Astrocyte of the cerebellum (primary cell): ENCODE results near the gene SLC66A2.

Experiments
- DNase-seq: peaks from one replicate; pipeline ENCODE4 v3.0.0-alpha.2; 2011; ENCODE audit warnings: low read depth
- H3K4me3 ChIP-seq: 2 replicates; pipeline ENCODE4 v1.5.1; 2011; ENCODE audit warnings: mild to moderate bottlenecking, low read depth, low read length, moderate library complexity
- CTCF ChIP-seq: IDR thresholded peaks from 2 replicates; pipeline ENCODE4 v1.5.1; 2012; ENCODE audit warnings: low read length, low read depth, moderate library complexity, mild to moderate bottlenecking; ENCODE audit errors: missing control alignments
- in situ Hi-C: cut with HindIII; loops from 2 replicates; pipeline ENCODE4 v1.10.0; 2017; ENCODE audit warnings: low sequenced_read_pairs

SLC66A2 gene

DNA sequence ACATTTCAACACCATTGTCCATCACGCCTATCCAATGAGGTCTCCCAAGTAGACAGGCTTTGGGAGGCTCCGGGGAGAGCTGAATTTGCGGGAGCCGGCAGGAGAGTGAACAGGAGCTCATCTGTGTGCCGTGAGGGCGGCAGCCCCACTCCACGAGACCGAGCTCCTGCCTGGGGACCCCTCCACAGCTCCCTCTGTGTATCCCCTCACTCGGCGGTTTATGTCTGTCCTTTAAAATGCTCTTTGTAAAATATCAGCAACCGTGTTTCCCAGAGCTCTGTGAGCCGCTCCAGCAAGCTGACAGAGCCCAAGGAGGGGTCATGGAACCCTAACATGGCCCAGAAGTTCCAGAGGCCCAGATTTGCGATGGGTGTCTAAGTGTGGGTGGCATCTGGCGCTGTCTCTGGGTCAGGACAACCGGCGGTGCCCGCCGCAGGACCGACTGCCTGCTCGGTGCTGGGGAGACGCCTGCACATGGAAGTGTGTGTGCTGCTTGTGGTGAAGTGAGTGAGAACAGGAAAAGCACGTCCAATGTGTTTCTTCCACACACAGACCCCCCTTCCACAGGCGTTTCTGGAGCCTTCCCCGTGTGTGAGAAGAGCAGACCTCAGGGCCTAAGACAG, 34.8 kb downstream of the SLC66A2 start:
- no peak overlapping the region for H3K4me3 ChIP-seq
- in situ Hi-C loops = no loop called here
- no peak for TF ChIP-seq CTCF
- no peak for DNase-seq

- no peak for TF ChIP-seq CTCF
- no peak overlapping the region for H3K4me3 ChIP-seq
- no peak for DNase-seq
- in situ Hi-C loops = no loop called here
Measured at GRCh38 chr18:79916128-79916494, 35.3 kb downstream of the SLC66A2 start.

DNA sequence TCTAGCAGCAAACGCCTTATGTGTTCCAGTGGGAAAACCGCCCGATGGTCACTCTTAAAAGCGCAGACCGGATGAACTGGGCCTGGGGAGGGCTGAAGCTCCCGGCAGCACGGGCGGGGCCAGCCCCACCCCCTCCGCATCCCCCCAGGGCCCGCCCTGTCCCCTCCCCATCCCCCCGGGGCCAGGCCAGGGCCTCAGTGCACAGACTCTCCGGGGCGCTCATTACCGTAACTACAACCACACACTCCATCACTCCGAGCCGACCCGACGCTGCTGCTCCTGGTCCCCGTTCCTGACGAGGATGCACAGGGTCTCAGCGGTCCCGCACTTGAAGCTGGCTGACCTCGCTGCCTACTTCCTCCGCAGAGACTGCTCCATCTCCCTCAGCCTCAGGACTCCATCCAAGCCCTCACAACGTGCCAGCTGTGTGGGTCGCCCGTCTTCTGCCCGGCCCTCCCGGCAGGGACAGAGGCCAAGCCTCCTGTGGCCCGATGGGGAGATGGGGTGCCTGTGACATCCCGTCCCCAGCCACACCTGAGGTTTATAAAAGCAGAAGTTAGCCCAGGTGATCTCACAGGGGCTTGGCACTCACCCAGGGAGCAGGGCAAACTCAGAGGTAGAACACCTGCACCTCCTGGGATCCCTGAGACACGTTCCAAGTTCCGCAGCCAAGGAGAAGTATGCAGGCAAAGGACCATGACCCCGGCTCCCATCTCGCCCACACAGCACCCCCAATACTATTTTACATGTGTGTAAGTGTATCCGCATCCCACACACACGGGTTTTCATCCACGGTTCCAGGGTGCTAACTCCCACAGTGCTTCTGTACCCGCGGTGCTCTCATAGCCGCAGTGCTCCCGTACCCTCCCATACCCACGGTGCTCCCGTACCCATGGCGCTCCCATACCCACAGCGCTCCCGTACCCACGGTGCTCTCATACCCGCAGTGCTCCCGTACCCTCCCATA, 36.0 kb downstream of the SLC66A2 start:
- TF ChIP-seq CTCF = no peak
- in situ Hi-C loops = no loop called here
- no peak for DNase-seq
- H3K4me3 ChIP-seq = no peak overlapping the region

- in situ Hi-C loops = no loop called here
- H3K4me3 ChIP-seq = no peak overlapping the region
- no peak for DNase-seq
- no peak for TF ChIP-seq CTCF
Measured at GRCh38 chr18:79914614-79915160, 36.8 kb downstream of the SLC66A2 start.

DNA sequence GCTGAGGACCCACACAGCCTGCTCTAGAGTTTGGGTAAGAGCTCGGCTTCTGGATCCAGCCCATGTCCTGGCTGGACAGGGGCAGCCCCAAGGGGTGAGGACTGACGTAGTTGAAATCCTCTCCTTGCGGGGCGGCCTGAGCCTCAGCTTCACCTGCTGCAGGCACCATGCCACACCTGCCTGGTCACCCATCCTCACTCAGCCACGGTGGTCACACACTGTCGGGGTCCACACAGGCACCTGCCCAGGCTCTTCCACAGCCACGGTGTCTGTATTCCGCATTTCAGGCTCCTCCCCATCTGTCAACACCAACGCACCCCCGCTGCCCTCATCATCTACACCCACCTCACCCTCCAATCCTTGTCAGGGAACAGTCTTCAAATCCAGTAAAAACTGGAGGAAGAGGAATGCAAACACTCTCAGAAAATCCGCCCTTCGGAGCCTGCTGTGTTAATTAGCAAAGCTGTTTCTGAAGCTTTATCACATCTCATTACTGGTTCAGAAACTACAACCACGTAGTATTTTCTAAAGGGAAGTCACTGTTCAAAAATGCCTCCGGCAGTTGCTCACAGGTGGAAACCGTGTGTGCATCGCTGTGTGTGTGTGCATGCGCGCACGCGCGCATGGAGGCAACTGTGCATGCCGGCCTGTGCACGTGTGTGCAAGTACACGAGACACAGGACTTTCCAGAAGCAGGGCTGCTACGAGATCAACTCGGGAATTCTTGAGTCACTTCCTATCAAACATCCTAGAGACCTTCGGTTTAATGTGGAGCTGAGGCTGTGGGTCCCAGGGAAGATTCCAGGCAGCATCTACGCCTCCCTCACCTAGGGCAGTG, 38.2 kb downstream of the SLC66A2 start:
- no peak for TF ChIP-seq CTCF
- no peak overlapping the region for H3K4me3 ChIP-seq
- in situ Hi-C loops = no loop called here
- no peak for DNase-seq

DNA sequence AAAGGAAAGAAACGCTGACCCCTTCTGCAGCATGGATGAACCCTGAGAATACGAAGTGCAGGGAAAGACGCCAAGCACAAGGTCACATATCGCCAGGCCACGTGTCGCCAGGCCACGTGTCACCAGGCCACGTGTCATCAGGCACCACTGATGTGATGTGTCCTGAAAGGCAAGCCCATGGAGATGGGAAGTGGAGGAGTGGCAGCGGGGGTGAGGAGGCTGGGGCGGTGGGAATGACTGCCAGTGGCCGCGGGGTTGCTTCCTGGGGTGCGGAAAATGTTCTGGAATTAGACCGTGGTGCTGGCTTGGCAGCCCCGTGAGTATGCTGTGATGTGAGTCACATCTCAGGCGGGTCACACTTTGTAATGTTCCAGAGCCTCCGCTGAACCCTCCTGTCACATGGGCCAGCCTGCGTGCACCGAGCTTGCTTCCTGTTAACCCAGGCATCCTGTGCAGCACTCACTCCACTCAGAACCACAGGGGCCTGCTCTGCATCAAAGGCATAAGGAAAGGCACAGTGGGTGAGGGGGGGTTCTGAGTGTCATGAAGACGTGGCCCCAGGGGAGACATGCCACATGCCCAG, 39.0 kb downstream of the SLC66A2 start:
- H3K4me3 ChIP-seq = no peak overlapping the region
- no peak for TF ChIP-seq CTCF
- in situ Hi-C loops = no loop called here
- DNase-seq = peak; percentile 79
